HepG2 (cell line): ENCODE data around the gene NCDN. TPM values are rescaled to one million over a fixed set of nuclear protein-coding genes. Genes with fewer than 3 reads are reported as not detected.

Experiments used
- CCAR2 ChIP-seq: fragments of 200-400 bp; formaldehyde crosslinking; optimal IDR thresholded peaks from 2 replicates; pipeline ENCODE3; 2018; ENCODE audit warnings: low read depth, mild to moderate bottlenecking, low read length, moderate library complexity
- DR1 ChIP-seq: sonication (generic); formaldehyde crosslinking; IDR thresholded peaks from 2 replicates; pipeline ENCODE4 v1.8.0; 2021; ENCODE audit warnings: mild to moderate bottlenecking, missing genetic modification reagents, inconsistent platforms
- EED ChIP-seq: sonication (generic); formaldehyde crosslinking; IDR thresholded peaks from 2 replicates; pipeline ENCODE4 v1.5.0; 2020; ENCODE audit warnings: mild to moderate bottlenecking, missing genetic modification reagents
- ERF ChIP-seq: IDR thresholded peaks from 2 replicates; pipeline ENCODE4 v1.6.1; 2018; ENCODE audit warnings: missing biosample characterization, missing genetic modification reagents
- IRX3 ChIP-seq: sonication (generic); formaldehyde crosslinking; IDR thresholded peaks from 2 replicates; pipeline ENCODE4 v1.8.1; 2023; ENCODE audit warnings: mild to moderate bottlenecking, low read depth, missing genetic modification reagents, borderline replicate concordance
- KAT8 ChIP-seq: IDR thresholded peaks from 2 replicates; pipeline ENCODE4 v1.6.1; 2016; ENCODE audit warnings: missing genetic modification reagents, missing compliant biosample characterization
- LCORL ChIP-seq, 2 experiments: fragments of 450-650 bp in 1 of 2; sonication (generic) in 1 of 2; formaldehyde crosslinking in 1 of 2; IDR thresholded peaks; 2 replicates each; pipeline versions ENCODE4 v1.5.0 to v1.6.1; 2017 to 2020; ENCODE audit warnings: antibody characterized with exemption in 1 of 2, missing genetic modification reagents in 1 of 2
- NFATC3 ChIP-seq: sonication (generic); formaldehyde crosslinking; IDR thresholded peaks from 2 replicates; pipeline ENCODE4 v1.5.1; 2020; ENCODE audit warnings: mild to moderate bottlenecking, missing genetic modification reagents
- RBM22 ChIP-seq: fragments of 200-400 bp; formaldehyde crosslinking; optimal IDR thresholded peaks from 2 replicates; pipeline ENCODE3; 2017; ENCODE audit warnings: mild to moderate bottlenecking, low read length, moderate library complexity
- RELA ChIP-seq: sonication (generic); formaldehyde crosslinking; IDR thresholded peaks from 2 replicates; pipeline ENCODE4 v1.4.0; 2020; ENCODE audit warnings: missing genetic modification reagents
- SAP130 ChIP-seq: IDR thresholded peaks from 2 replicates; pipeline ENCODE4 v1.6.1; 2016; ENCODE audit warnings: low read depth
- SSRP1 ChIP-seq: IDR thresholded peaks from 2 replicates; pipeline ENCODE4 v1.6.1; 2016; ENCODE audit warnings: control low read depth
- YEATS4 ChIP-seq: sonication (generic); formaldehyde crosslinking; IDR thresholded peaks from 2 replicates; pipeline ENCODE4 v1.4.0; 2020; ENCODE audit warnings: missing genetic modification reagents, borderline replicate concordance
- ZFP41 ChIP-seq: sonication (generic); formaldehyde crosslinking; IDR thresholded peaks from 2 replicates; pipeline ENCODE4 v1.4.0; 2020; ENCODE audit warnings: mild to moderate bottlenecking, missing genetic modification reagents, borderline replicate concordance
- ZHX1 ChIP-seq: sonication (generic); formaldehyde crosslinking; IDR thresholded peaks from 2 replicates; pipeline ENCODE4 v1.8.1; 2022; ENCODE audit warnings: low read depth, mild to moderate bottlenecking, missing genetic modification reagents
- ZNF33A ChIP-seq: sonication (generic); formaldehyde crosslinking; IDR thresholded peaks from 2 replicates; pipeline ENCODE4 v1.5.1; 2020; ENCODE audit warnings: missing genetic modification reagents, mild to moderate bottlenecking, moderate library complexity, borderline replicate concordance
- ZNF432 ChIP-seq: sonication (generic); formaldehyde crosslinking; IDR thresholded peaks from 2 replicates; pipeline ENCODE4 v1.5.0; 2020; ENCODE audit warnings: missing genetic modification reagents, mild to moderate bottlenecking, borderline replicate concordance
- ZNF557 ChIP-seq: sonication (generic); formaldehyde crosslinking; IDR thresholded peaks from 2 replicates; pipeline ENCODE4 v1.4.0; 2020; ENCODE audit warnings: missing genetic modification reagents
- ZNF639 ChIP-seq: conservative IDR thresholded peaks from 2 replicates; pipeline ENCODE4 v1.6.1; 2018; ENCODE audit warnings: missing genetic modification reagents
- ZNF672 ChIP-seq: sonication (generic); formaldehyde crosslinking; IDR thresholded peaks from 2 replicates; pipeline ENCODE4 v1.8.1; 2022; ENCODE audit warnings: missing genetic modification reagents
- ZNF766 ChIP-seq: sonication (generic); formaldehyde crosslinking; IDR thresholded peaks from 2 replicates; pipeline ENCODE4 v1.5.0; 2020; ENCODE audit warnings: missing genetic modification reagents, borderline replicate concordance
- polyA plus RNA-seq, 8 experiments: library from polyadenylated mRNA; depleted of rRNA in 3 of 8; stranded (reverse) in 7 of 8; unstranded in 1 of 8; fragments of >200 nt; fragmentation: Illumina TruSeq in 4 of 8; extraction: Trizol in 4 of 8; gene quantifications; 2 replicates each; pipeline versions ENCODE4 v1.2.1 to v1.2.3, GENCODE V29; 2011 to 2016; ENCODE audit warnings: low read depth in 4 of 8, missing spikeins in 1 of 8, mixed read lengths in 1 of 8; ENCODE audit not compliant: insufficient read depth in 1 of 8
- total RNA-seq, 5 experiments: library from RNA; depleted of rRNA; stranded (reverse); fragments of >200 nt; fragmentation: Illumina TruSeq; extraction: Trizol; gene quantifications; 2 replicates each; pipeline ENCODE4 v1.2.3, GENCODE V29; 2016; ENCODE audit warnings: low read depth in 1 of 5
- TF ChIP-seq, protein P1 (sequence below): sonication (generic); formaldehyde crosslinking; IDR thresholded peaks from 2 replicates; pipeline ENCODE4 v1.5.0; 2020; ENCODE audit warnings: mild to moderate bottlenecking, missing genetic modification reagents
- TF ChIP-seq, protein P2 (sequence below): sonication (generic); formaldehyde crosslinking; IDR thresholded peaks from 2 replicates; pipeline ENCODE4 v1.4.0; 2020; ENCODE audit warnings: missing genetic modification reagents, borderline replicate concordance

NCDN gene
- total and polyA plus RNA-seq, 2 of the 13 experiments (the other 11 are each of a cell fraction or from before 2014, with no cell fraction given): 6.6 to 9.3 TPM

DNA sequence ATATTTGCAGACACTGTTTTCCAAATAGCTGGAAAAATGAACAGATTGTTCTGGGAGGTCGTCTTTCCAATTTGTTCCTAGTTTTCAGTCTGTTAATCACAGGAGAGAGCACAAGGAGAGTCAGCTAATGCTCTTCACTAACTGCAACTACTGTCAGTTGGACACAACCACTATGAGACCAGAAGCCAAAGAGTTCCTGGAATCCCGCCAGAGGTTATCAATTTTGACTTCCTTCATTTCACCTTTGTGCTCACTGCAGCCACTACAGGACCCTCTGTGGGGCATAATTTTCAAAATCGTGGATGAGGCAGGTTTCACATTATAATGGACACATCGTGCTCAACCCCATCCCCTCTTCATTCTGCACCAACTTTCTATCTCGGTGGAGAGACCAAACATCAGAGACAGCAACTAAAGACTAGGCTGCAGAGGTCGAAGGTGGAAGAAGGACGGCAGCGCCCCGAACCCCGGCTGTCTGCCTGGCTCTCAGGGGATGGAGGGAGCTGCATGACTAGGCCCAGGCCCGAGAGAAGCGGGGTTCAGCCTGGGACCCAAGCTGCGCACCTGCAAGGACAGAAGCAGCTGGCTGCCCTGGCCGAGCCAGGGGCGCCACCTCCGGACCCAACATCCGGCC, 998 bp upstream of the NCDN start (continued):
- peak; percentile 31; the same call in 1 of the 2 replicates for TF ChIP-seq ZNF766
- TF ChIP-seq ZNF672 (CRISPR knock-in tag): no peak
- 0 out of 2 replicates have a peak, but pooled peaks have one; percentile 4 for TF ChIP-seq RELA (CRISPR knock-in tag)
- no peak for TF ChIP-seq IRX3 (CRISPR knock-in tag)
- TF ChIP-seq ERF: no peak; the same call in 1 of the 2 replicates
- TF ChIP-seq CCAR2: no peak
- TF ChIP-seq, protein P1, sequence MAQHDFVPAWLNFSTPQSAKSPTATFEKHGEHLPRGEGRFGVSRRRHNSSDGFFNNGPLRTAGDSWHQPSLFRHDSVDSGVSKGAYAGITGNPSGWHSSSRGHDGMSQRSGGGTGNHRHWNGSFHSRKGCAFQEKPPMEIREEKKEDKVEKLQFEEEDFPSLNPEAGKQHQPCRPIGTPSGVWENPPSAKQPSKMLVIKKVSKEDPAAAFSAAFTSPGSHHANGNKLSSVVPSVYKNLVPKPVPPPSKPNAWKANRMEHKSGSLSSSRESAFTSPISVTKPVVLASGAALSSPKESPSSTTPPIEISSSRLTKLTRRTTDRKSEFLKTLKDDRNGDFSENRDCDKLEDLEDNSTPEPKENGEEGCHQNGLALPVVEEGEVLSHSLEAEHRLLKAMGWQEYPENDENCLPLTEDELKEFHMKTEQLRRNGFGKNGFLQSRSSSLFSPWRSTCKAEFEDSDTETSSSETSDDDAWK (CRISPR knock-in tag): no peak
- no peak for TF ChIP-seq ZFP41 (CRISPR knock-in tag)
- TF ChIP-seq ZNF639 (CRISPR knock-in tag): no peak
- no peak for TF ChIP-seq ZNF557 (CRISPR knock-in tag)
- TF ChIP-seq DR1 (CRISPR knock-in tag): 0 out of 2 replicates have a peak, but pooled peaks have one; percentile 7
- TF ChIP-seq NFATC3 (CRISPR knock-in tag): no peak
- TF ChIP-seq, protein P2, sequence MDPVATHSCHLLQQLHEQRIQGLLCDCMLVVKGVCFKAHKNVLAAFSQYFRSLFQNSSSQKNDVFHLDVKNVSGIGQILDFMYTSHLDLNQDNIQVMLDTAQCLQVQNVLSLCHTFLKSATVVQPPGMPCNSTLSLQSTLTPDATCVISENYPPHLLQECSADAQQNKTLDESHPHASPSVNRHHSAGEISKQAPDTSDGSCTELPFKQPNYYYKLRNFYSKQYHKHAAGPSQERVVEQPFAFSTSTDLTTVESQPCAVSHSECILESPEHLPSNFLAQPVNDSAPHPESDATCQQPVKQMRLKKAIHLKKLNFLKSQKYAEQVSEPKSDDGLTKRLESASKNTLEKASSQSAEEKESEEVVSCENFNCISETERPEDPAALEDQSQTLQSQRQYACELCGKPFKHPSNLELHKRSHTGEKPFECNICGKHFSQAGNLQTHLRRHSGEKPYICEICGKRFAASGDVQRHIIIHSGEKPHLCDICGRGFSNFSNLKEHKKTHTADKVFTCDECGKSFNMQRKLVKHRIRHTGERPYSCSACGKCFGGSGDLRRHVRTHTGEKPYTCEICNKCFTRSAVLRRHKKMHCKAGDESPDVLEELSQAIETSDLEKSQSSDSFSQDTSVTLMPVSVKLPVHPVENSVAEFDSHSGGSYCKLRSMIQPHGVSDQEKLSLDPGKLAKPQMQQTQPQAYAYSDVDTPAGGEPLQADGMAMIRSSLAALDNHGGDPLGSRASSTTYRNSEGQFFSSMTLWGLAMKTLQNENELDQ (CRISPR knock-in tag): no peak
- no peak for TF ChIP-seq LCORL (IDR thresholded peaks at IDR 0.05)
- TF ChIP-seq LCORL (CRISPR knock-in tag; IDR thresholded peaks at IDR 0.05): 0 out of 2 replicates have a peak, but pooled peaks have one; percentile 16
- no peak for TF ChIP-seq ZNF432
- no peak; the same call in 1 of the 2 replicates for TF ChIP-seq SAP130 (CRISPR knock-in tag)
- no peak; the same call in 1 of the 2 replicates for TF ChIP-seq YEATS4 (CRISPR knock-in tag)
- TF ChIP-seq ZNF33A: no peak
- TF ChIP-seq KAT8 (CRISPR knock-in tag): no peak
- TF ChIP-seq RBM22: no peak
- TF ChIP-seq ZHX1 (CRISPR knock-in tag): 0 out of 2 replicates have a peak, but pooled peaks have one; percentile 5
- 0 out of 2 replicates have a peak, but pooled peaks have one; percentile 52 for TF ChIP-seq SSRP1
- no peak; the same call in 1 of the 2 replicates for TF ChIP-seq EED (CRISPR knock-in tag)
